Spleen (tissue), 11 donors: ENCODE results near the gene PUS10. TPM values are rescaled to one million over a fixed set of nuclear protein-coding genes. Genes with fewer than 3 reads are reported as not detected.
A peak's percentile ranks its signal among the peaks of the same experiment; 100 is the strongest.

Source experiments
- DNase-seq: peaks from one replicate; pipeline ENCODE4 v3.0.0-alpha.2; 2020
- H3K27ac ChIP-seq, 8 donors: fragments of 200-600 bp; sonication (generic) in 7 of 8; 1 replicate in 4 of 8; 2 replicates in 4 of 8; pipeline versions ENCODE4 v1.5.0 to v1.8.0; 2016 to 2021; ENCODE audit warnings: inconsistent platforms in 4 of 8, mild to moderate bottlenecking in 4 of 8, moderate library complexity in 1 of 8
- H3K27me3 ChIP-seq, 7 donors: fragments of 200-600 bp; sonication (generic) in 6 of 7; replicated peaks in 1 of 7; 1 replicate in 4 of 7; 2 replicates in 3 of 7; pipeline versions ENCODE4 v1.5.0 to v1.8.0; 2016 to 2021; ENCODE audit warnings: inconsistent platforms in 3 of 7, mild to moderate bottlenecking in 1 of 7
- H3K36me3 ChIP-seq, 6 donors: fragments of 200-600 bp; sonication (generic) in 5 of 6; 1 replicate in 4 of 6; 2 replicates in 2 of 6; pipeline versions ENCODE4 v1.5.0 to v1.8.0; 2016 to 2021; ENCODE audit warnings: inconsistent platforms in 2 of 6
- H3K4me1 ChIP-seq, 6 donors: fragments of 200-600 bp; sonication (generic) in 5 of 6; 1 replicate in 3 of 6; 2 replicates in 3 of 6; pipeline versions ENCODE4 v1.5.0 to v1.8.0; 2016 to 2021; ENCODE audit warnings: inconsistent platforms in 3 of 6
- H3K4me3 ChIP-seq, 8 donors: fragments of 200-600 bp; sonication (generic) in 7 of 8; 1 replicate in 4 of 8; 2 replicates in 4 of 8; pipeline versions ENCODE4 v1.5.0 to v1.8.0; 2016 to 2021; ENCODE audit warnings: inconsistent platforms in 4 of 8, mild to moderate bottlenecking in 4 of 8, moderate library complexity in 2 of 8
- H3K9me3 ChIP-seq, 8 donors: fragments of 200-600 bp; sonication (generic) in 7 of 8; 1 replicate in 4 of 8; 2 replicates in 4 of 8; pipeline versions ENCODE4 v1.5.0 to v1.8.0; 2016 to 2021; ENCODE audit warnings: inconsistent platforms in 4 of 8
- CTCF ChIP-seq, 11 experiments: fragments of 200-600 bp in 7 of 11; fragments of 450-650 bp in 4 of 11; sonication (generic) in 4 of 11; IDR thresholded peaks in 8 of 11; conservative IDR thresholded peaks in 3 of 11; 1 replicate in 7 of 11; 2 replicates in 4 of 11; pipeline versions ENCODE4 v1.4.0 to v1.8.0; 2016 to 2021; ENCODE audit warnings: antibody characterized with exemption in 11 of 11, inconsistent platforms in 4 of 11, mild to moderate bottlenecking in 1 of 11
- POLR2A ChIP-seq, 3 donors: fragments of 450-650 bp; IDR thresholded peaks; one replicate each; pipeline ENCODE4 v1.5.1; 2017; ENCODE audit warnings: antibody characterized with exemption in 3 of 3, mild to moderate bottlenecking in 1 of 3
- POLR2AphosphoS5 ChIP-seq, 3 donors: sonication (generic); formaldehyde crosslinking; IDR thresholded peaks; one replicate each; pipeline ENCODE4 v1.5.1; 2017; ENCODE audit warnings: antibody characterized with exemption in 3 of 3
- WGBS, 5 donors: extraction: QIAGEN DNeasy Blood & Tissue Kit in 3 of 5; methylation state at CpG; one replicate each; pipeline versions ENCODE4 v1.1.5 to v1.1.7; 2013 to 2018; 5-methylcytosine and 5-hydroxymethylcytosine counted together
- intact Hi-C: fragments of 100-400 bp; cut with DNase I; formaldehyde crosslinking; loops from one replicate; pipeline ENCODE4 v1.15.0; 2023; ENCODE audit warnings: low total_unique reads
- polyA plus RNA-seq, 3 donors: library from polyadenylated mRNA; stranded (reverse); fragments of 200-250 nt; gene quantifications; one replicate each; pipeline ENCODE4 v1.2.1, GENCODE V29; 2013
- total RNA-seq, 7 donors: library from RNA; depleted of rRNA in 3 of 7; stranded (reverse); fragments of >200 nt in 3 of 7; fragmentation: NEBNext Ultra II Directional in 4 of 7; extraction: Animal tissue kit (Norgen Biotek cat#: 25700) in 4 of 7; gene quantifications; one replicate each; pipeline versions ENCODE4 v1.1.0 to v1.2.1, GENCODE V29; 2016 to 2021
- donor health status: healthy with polysubstance abuse.
- donor health status: DM: no; HTN: no; CAD: no; lungs with moderate emphysema.
- donor health status: DM: no; HTN: no; CAD: no.
- donor health status: Bipolar disorder and iron deficiency.
- donor health status: healthy.
- donor health status: DM: no; HTN: no; CAD: no.
- donor health status: DM: yes; HTN: yes; CAD: no.

PUS10 gene
- total and polyA plus RNA-seq, 10 donors = 3.5 to 12.6 (median 6.4) TPM

GRCh38 chr2:61006486-61007105 is 11.5 kb downstream of the PUS10 start:
- intact Hi-C loops = no loop called here

DNA sequence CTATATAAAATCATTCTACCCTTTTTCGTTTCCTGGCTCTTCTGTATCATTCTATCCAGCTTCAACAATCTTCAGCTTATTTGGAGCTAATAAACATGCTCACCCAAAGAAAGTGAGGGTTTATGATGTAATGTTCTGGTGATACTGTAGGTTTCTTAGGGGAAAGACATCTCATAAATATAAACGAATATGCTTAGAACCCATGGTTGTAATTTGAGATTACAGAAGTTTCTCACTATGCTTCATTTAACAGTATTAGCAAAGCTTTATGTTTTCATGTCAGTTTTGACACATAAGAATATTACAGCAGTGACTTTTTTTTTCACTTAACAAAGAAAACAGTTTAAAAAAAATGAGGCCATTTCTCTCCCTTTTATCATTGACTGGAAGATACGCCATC is 12.3 kb downstream of the PUS10 start:
- intact Hi-C loops = no loop called here

More at GRCh38 chr2:61006486-61007105, 11.5 kb downstream of the PUS10 start:
- DNase-seq = no peak
- Histone ChIP-seq H3K9me3 (no peaks in the 10 kb centered on the region), H3K36me3 (peaks cover 0 to 15% (median 0%) of the 10 kb centered on the region in 6 donors), H3K27me3 (no peaks in the 10 kb centered on the region), H3K4me1 (no peaks in the 10 kb centered on the region), H3K27ac (no peak overlapping the region), H3K4me3 (no peak overlapping the region)
- no peak for TF ChIP-seq POLR2A (IDR thresholded peaks at IDR 0.05)
- TF ChIP-seq POLR2AphosphoS5 (IDR thresholded peaks at IDR 0.05) = no peak
- TF ChIP-seq CTCF (IDR thresholded peaks at IDR 0.05 in 8 of 11, conservative IDR thresholded peaks at IDR 0.05 in 3 of 11) = no peak

GRCh38 chr2:60998628-60999545 is 19.2 kb downstream of the PUS10 start:
- no peaks in the 10 kb centered on the region for H3K9me3 ChIP-seq
- H3K27ac ChIP-seq = peak overlapping the region in 1 of 8 donors; percentile 2
- H3K4me3 ChIP-seq = no peak overlapping the region
- TF ChIP-seq POLR2A (IDR thresholded peaks at IDR 0.05) (no peak), CTCF (IDR thresholded peaks at IDR 0.05 in 8 of 11, conservative IDR thresholded peaks at IDR 0.05 in 3 of 11) (peak; percentile 37 to 76 (median 65))
- H3K36me3 ChIP-seq = no peaks in the 10 kb centered on the region
- 82 to 92% (median 86%) methylated on average over 4 of the region's 4 CpGs for WGBS, 5 donors
- peaks cover 0 to 29% (median 5%) of the 10 kb centered on the region in 6 donors for H3K4me1 ChIP-seq
- H3K27me3 ChIP-seq = no peaks in the 10 kb centered on the region
- DNase-seq = no peak
- intact Hi-C loops = loop anchor here (5.0 kb wide), 1 partner anchor 292 kb away; no protein-coding TSS in a partner anchor

More for the DNA sequence above, 12.3 kb downstream of the PUS10 start:
- TF ChIP-seq POLR2AphosphoS5 (IDR thresholded peaks at IDR 0.05) = no peak
- TF ChIP-seq POLR2A (IDR thresholded peaks at IDR 0.05) = no peak
- TF ChIP-seq CTCF (IDR thresholded peaks at IDR 0.05 in 8 of 11, conservative IDR thresholded peaks at IDR 0.05 in 3 of 11) = no peak
- Histone ChIP-seq H3K4me1 (no peaks in the 10 kb centered on the region), H3K4me3 (no peak overlapping the region), H3K36me3 (peaks cover 0 to 13% (median 0%) of the 10 kb centered on the region in 6 donors), H3K27me3 (no peaks in the 10 kb centered on the region), H3K9me3 (no peaks in the 10 kb centered on the region), H3K27ac (no peak overlapping the region)
- 88 to 96% (median 92%) methylated on average over 3 of the region's 3 CpGs for WGBS, 5 donors
- DNase-seq = no peak

DNA sequence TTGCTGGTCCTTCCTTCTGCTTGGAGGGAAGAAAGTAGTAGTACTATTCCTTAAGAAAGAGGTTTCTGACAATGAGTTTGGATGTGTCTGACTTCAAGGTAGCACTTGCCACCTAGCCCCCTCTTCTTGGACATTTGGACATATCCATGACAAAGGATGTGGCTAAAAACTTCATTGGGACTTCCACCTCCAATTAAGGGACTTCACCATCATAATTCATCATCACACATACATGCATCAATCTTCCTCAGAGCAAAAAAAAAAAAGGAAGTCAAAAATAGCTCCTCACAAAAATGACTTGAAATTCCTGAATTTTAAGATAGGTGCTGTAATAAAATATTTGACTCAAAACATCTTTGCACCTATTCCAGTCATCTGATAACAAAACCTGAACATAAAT is 23.9 kb downstream of the PUS10 start:
- intact Hi-C loops = no loop called here

More for the DNA sequence above, 23.9 kb downstream of the PUS10 start:
- H3K4me1 ChIP-seq = peaks cover 3 to 45% (median 15%) of the 10 kb centered on the region in 6 donors
- no peak for DNase-seq
- peak overlapping the region in 3 of 8 donors; percentile 85 to 88 (median 87) for H3K27ac ChIP-seq
- H3K36me3 ChIP-seq = no peaks in the 10 kb centered on the region
- peaks cover 0 to 15% (median 12%) of the 10 kb centered on the region in 8 donors for H3K9me3 ChIP-seq
- no peaks in the 10 kb centered on the region for H3K27me3 ChIP-seq
- no peak overlapping the region for H3K4me3 ChIP-seq
- TF ChIP-seq POLR2A (IDR thresholded peaks at IDR 0.05) = no peak
- no peak for TF ChIP-seq POLR2AphosphoS5 (IDR thresholded peaks at IDR 0.05)
- TF ChIP-seq CTCF (IDR thresholded peaks at IDR 0.05 in 8 of 11, conservative IDR thresholded peaks at IDR 0.05 in 3 of 11) = no peak
